ENCODE measurements around the gene SOST. TPM values are rescaled to one million over a fixed set of nuclear protein-coding genes. Genes with fewer than 3 reads are reported as not detected.

SOST gene
- total RNA-seq, 2 donors from 2014 or later, result 45.2 to 55.4 TPM

- no peak overlapping the region for H3K4me3 ChIP-seq
- ATAC-seq (ENCODE audit: insufficient number of reproducible peaks, low FRiP score, low read depth) (no peak), DNase-seq (ENCODE audit: low spot score) (no peak)
- H3K9me3 ChIP-seq, result no peaks in the 10 kb centered on the region
- no peaks in the 10 kb centered on the region for H3K27me3 ChIP-seq (replicated peaks; ENCODE audit: insufficient read depth)
- no peak for TF ChIP-seq CTCF (IDR thresholded peaks at IDR 0.05)
- peaks cover 5 to 27% of the 10 kb centered on the region in 2 donors for H3K4me1 ChIP-seq (ENCODE audit: control insufficient read depth in 1 of 2, low read depth in 2 of 2)
- H3K27ac ChIP-seq, result peak overlapping the region in 1 of 2 donors; percentile 20
- H3K36me3 ChIP-seq, result no peaks in the 10 kb centered on the region
Measured at GRCh38 chr17:43722870-43723665, 35.5 kb downstream of the SOST start.

- no peak for TF ChIP-seq CTCF (IDR thresholded peaks at IDR 0.05)
- H3K27me3 ChIP-seq (replicated peaks; ENCODE audit: insufficient read depth), result no peaks in the 10 kb centered on the region
- no peaks in the 10 kb centered on the region for H3K36me3 ChIP-seq
- DNase-seq (ENCODE audit: low spot score) (no peak), ATAC-seq (ENCODE audit: insufficient number of reproducible peaks, low FRiP score, low read depth) (no peak)
- no peaks in the 10 kb centered on the region for H3K9me3 ChIP-seq
- H3K4me3 ChIP-seq, result no peak overlapping the region
- peaks cover 5 to 27% of the 10 kb centered on the region in 2 donors for H3K4me1 ChIP-seq (ENCODE audit: control insufficient read depth in 1 of 2, low read depth in 2 of 2)
- H3K27ac ChIP-seq, result peak overlapping the region in 1 of 2 donors; percentile 92
Measured at GRCh38 chr17:43722269-43722619, 36.3 kb downstream of the SOST start.

GRCh38 chr17:43721537-43722268 lies 36.9 kb downstream of the SOST start:
- ATAC-seq (ENCODE audit: insufficient number of reproducible peaks, low FRiP score, low read depth), result no peak
- Histone ChIP-seq H3K4me1 (ENCODE audit: control insufficient read depth in 1 of 2, low read depth in 2 of 2) (peaks cover 5 to 27% of the 10 kb centered on the region in 2 donors), H3K27ac (peak overlapping the region in 1 of 2 donors; percentile 92), H3K36me3 (no peaks in the 10 kb centered on the region), H3K4me3 (no peak overlapping the region), H3K27me3 (replicated peaks; ENCODE audit: insufficient read depth) (no peaks in the 10 kb centered on the region), H3K9me3 (no peaks in the 10 kb centered on the region)
- no peak for DNase-seq (ENCODE audit: low spot score)
- TF ChIP-seq CTCF (IDR thresholded peaks at IDR 0.05), result no peak

GRCh38 chr17:43720311-43721060 lies 38.1 kb downstream of the SOST start:
- no peaks in the 10 kb centered on the region for H3K9me3 ChIP-seq
- peak overlapping the region; percentile 81 for H3K4me3 ChIP-seq
- H3K4me1 ChIP-seq (ENCODE audit: control insufficient read depth in 1 of 2, low read depth in 2 of 2), result peaks cover 5 to 27% of the 10 kb centered on the region in 2 donors
- ATAC-seq (ENCODE audit: insufficient number of reproducible peaks, low FRiP score, low read depth) (peak; percentile 44), DNase-seq (ENCODE audit: low spot score) (peak; percentile 39)
- no peaks in the 10 kb centered on the region for H3K27me3 ChIP-seq (replicated peaks; ENCODE audit: insufficient read depth)
- no peak for TF ChIP-seq CTCF (IDR thresholded peaks at IDR 0.05)
- no peaks in the 10 kb centered on the region for H3K36me3 ChIP-seq
- peak overlapping the region; percentile 92 to 96 for H3K27ac ChIP-seq

- ATAC-seq (ENCODE audit: insufficient number of reproducible peaks, low FRiP score, low read depth), result no peak
- no peak overlapping the region for H3K4me3 ChIP-seq
- no peak for TF ChIP-seq CTCF (IDR thresholded peaks at IDR 0.05)
Measured at GRCh38 chr17:43719578-43719977, 39.0 kb downstream of the SOST start.

More at GRCh38 chr17:43719578-43719977, 39.0 kb downstream of the SOST start:
- Histone ChIP-seq H3K9me3 (no peaks in the 10 kb centered on the region), H3K27ac (peak overlapping the region; percentile 92 to 96), H3K27me3 (replicated peaks; ENCODE audit: insufficient read depth) (no peaks in the 10 kb centered on the region), H3K36me3 (no peaks in the 10 kb centered on the region), H3K4me1 (ENCODE audit: control insufficient read depth in 1 of 2, low read depth in 2 of 2) (peaks cover 5 to 27% of the 10 kb centered on the region in 2 donors)
- DNase-seq (ENCODE audit: low spot score), result no peak

Data from thoracic aorta (tissue), 2 donors.